ENCODE results near the gene GSS. TPM values are rescaled to one million over a fixed set of nuclear protein-coding genes. Genes with fewer than 3 reads are reported as not detected.

Gene GSS
- total RNA-seq, 4 donors from 2014 or later: 28.8 to 61.6 (median 47.0) TPM

- peaks cover 0 to 83% (median 5%) of the 10 kb centered on the region in 3 donors for H3K36me3 ChIP-seq
- whole genome bisulfite sequencing, 2 donors: 75 to 83% methylated on average over 1 of the region's 1 CpG
- H3K27ac ChIP-seq: no peak overlapping the region
Observed at GRCh38 chr20:34925981-34926380, 29.6 kb downstream of the GSS start.

GRCh38 chr20:34925341-34925740, 30.3 kb downstream of the GSS start:
- DNase-seq (ENCODE audit: low spot score in 2 of 2): no peak
- TF ChIP-seq CTCF (IDR thresholded peaks at IDR 0.05) (no peak), POLR2A (IDR thresholded peaks at IDR 0.05) (no peak), EP300 (IDR thresholded peaks at IDR 0.05) (no peak)
- no peaks in the 10 kb centered on the region for H3K9me3 ChIP-seq
- H3K4me3 ChIP-seq: no peak overlapping the region
- 94 to 98% methylated on average over 3 of the region's 3 CpGs for WGBS, 2 donors
- H3K36me3 ChIP-seq: peaks cover 0 to 81% (median 5%) of the 10 kb centered on the region in 3 donors
- peaks cover 0 to 19% (median 9%) of the 10 kb centered on the region in 4 donors for H3K4me1 ChIP-seq
- no peak overlapping the region for H3K27ac ChIP-seq
- H3K27me3 ChIP-seq: no peaks in the 10 kb centered on the region

More at GRCh38 chr20:34925981-34926380, 29.6 kb downstream of the GSS start:
- TF ChIP-seq POLR2A (IDR thresholded peaks at IDR 0.05) (no peak), EP300 (IDR thresholded peaks at IDR 0.05) (no peak), CTCF (IDR thresholded peaks at IDR 0.05) (no peak)
- Histone ChIP-seq H3K27me3 (no peaks in the 10 kb centered on the region), H3K9me3 (no peaks in the 10 kb centered on the region), H3K4me1 (peaks cover 0 to 19% (median 9%) of the 10 kb centered on the region in 4 donors), H3K4me3 (no peak overlapping the region)
- no peak for DNase-seq (ENCODE audit: low spot score in 2 of 2)

GRCh38 chr20:34923414-34923813, 32.2 kb downstream of the GSS start:
- TF ChIP-seq CTCF (IDR thresholded peaks at IDR 0.05) (no peak), EP300 (IDR thresholded peaks at IDR 0.05) (no peak), POLR2A (IDR thresholded peaks at IDR 0.05) (no peak)
- peaks cover 0 to 63% (median under 1%) of the 10 kb centered on the region in 3 donors for H3K36me3 ChIP-seq
- H3K27me3 ChIP-seq: no peaks in the 10 kb centered on the region
- H3K9me3 ChIP-seq: no peaks in the 10 kb centered on the region
- H3K4me3 ChIP-seq: no peak overlapping the region
- 96 to 100% methylated on average over 2 of the region's 2 CpGs for WGBS, 2 donors
- peaks cover 0 to 21% (median 9%) of the 10 kb centered on the region in 4 donors for H3K4me1 ChIP-seq
- peak overlapping the region in 3 of 4 donors; percentile 60 to 87 (median 76) for H3K27ac ChIP-seq
- no peak for DNase-seq (ENCODE audit: low spot score in 2 of 2)

- H3K36me3 ChIP-seq: peaks cover 0 to 63% (median 0%) of the 10 kb centered on the region in 3 donors
- H3K9me3 ChIP-seq: no peaks in the 10 kb centered on the region
- TF ChIP-seq EP300 (IDR thresholded peaks at IDR 0.05) (peak; percentile 61 to 84), POLR2A (IDR thresholded peaks at IDR 0.05) (no peak)
- peak overlapping the region in 3 of 4 donors; percentile 60 to 87 (median 76) for H3K27ac ChIP-seq
- DNase-seq (ENCODE audit: low spot score in 2 of 2): peak in 1 of 2 donors; percentile 61
- no peaks in the 10 kb centered on the region for H3K27me3 ChIP-seq
- no peak overlapping the region for H3K4me3 ChIP-seq
- peaks cover 0 to 21% (median 9%) of the 10 kb centered on the region in 4 donors for H3K4me1 ChIP-seq
- 73 to 78% methylated on average over 5 of the region's 5 CpGs for WGBS, 2 donors
Observed at GRCh38 chr20:34922654-34923381, 32.8 kb downstream of the GSS start.

- H3K4me3 ChIP-seq: no peak overlapping the region
- H3K4me1 ChIP-seq: peaks cover 0 to 21% (median 9%) of the 10 kb centered on the region in 4 donors
- H3K27me3 ChIP-seq: no peaks in the 10 kb centered on the region
- TF ChIP-seq POLR2A (IDR thresholded peaks at IDR 0.05): no peak
- TF ChIP-seq CTCF (IDR thresholded peaks at IDR 0.05): no peak
- no peak for TF ChIP-seq EP300 (IDR thresholded peaks at IDR 0.05)
- WGBS, 2 donors: 81 to 82% methylated on average over 3 of the region's 3 CpGs
- H3K27ac ChIP-seq: peak overlapping the region; percentile 41 to 87 (median 68)
- DNase-seq (ENCODE audit: low spot score in 2 of 2): no peak
- H3K36me3 ChIP-seq: peaks cover 0 to 51% (median 0%) of the 10 kb centered on the region in 3 donors
- no peaks in the 10 kb centered on the region for H3K9me3 ChIP-seq
Observed at GRCh38 chr20:34921436-34921835, 34.2 kb downstream of the GSS start.
